GM21576 (cell line): ENCODE results near the gene ARL15.
"Not testable (repeated sequence)": the region's sequence is repeated elsewhere in the genome, so short reads cannot be mapped to it uniquely, and the experiment has no call there.

Source experiments
- ATAC-seq: cut with Tn5 transposase; IDR thresholded peaks from one replicate; pipeline ENCODE4 v1.9.1; 2021; ENCODE audit warnings: mild to moderate bottlenecking, moderate library complexity; ENCODE audit not compliant: unreplicated experiment

Gene ARL15

DNA sequence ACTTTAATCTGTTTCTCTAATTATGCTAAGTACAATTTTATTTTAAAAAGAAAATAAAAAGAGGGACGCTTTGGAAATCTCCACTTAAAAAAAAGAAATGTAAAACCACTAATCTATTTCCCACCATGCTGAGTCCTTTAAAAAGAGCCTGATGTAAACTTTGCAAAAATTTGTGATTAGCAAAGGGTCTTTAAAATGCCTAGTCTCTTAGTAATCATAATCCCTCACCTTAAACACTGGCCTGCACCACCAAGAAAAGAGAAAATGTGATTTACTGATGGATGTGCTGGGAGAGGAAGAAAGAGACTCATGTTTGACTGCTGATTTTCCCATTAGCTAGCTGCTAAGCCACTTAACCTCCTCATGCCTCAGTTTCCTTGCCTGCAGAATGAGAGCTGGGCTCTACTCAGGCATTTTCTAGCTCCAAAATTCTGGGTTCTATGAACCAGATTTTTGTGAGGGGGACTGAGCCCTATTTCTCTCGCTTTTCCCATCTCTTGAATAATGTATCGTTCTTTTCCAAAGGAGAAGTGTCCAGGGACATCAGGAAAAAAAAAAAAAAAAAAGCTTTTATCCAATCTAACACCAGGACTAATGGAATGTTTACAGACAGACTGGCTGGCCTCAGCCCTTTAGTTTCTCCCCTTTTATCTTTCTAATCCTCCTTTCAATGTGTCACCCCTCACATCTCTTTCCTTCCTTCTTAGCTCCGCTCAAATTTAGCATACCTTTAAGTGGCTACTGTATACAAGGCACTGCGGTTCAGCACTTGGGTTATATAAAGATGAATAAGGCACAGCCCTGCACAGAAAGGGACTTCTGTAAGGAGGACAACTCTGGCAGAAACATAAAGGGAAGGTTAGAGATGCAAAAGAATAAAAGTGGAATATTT is 312.4 kb downstream of the ARL15 start:
- ATAC-seq = no peak

DNA sequence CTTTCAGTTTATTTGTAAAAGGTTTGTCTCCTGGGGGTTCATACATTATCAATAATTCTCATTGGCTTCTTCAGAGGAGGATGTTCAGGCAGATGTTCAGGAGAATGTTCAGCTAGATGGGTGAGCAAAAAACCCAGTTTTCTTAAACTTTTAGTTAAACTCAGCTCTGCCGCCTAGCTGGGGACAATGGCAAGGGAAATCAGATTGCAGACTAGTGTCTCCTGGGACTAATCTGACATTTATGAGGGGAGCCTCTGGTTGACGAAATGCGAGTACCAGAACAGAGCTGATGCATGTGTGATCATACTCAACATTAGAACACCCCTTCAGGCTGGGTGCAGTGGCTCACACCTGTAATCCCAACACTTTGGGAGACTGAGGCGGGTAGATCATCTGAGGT is 314.4 kb downstream of the ARL15 start:
- no peak for ATAC-seq

DNA sequence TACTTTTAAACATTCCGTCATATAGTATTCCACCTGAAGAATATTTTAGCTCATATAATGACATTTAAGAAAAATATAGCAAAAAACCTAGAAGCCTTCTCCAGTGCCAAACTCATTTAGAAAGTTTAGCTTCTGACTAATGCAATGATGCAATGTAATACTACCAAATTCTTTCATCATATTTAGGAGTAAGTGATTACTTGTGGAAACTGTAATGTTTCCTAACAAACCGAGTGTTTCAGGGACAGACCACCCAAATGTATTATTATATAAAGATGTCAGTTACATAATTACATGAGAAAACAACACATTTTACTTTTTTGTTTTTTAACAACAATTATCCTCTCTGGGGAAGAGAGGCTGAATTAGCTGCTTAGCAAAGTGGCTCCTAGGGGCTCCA is 316.2 kb downstream of the ARL15 start:
- no peak for ATAC-seq

DNA sequence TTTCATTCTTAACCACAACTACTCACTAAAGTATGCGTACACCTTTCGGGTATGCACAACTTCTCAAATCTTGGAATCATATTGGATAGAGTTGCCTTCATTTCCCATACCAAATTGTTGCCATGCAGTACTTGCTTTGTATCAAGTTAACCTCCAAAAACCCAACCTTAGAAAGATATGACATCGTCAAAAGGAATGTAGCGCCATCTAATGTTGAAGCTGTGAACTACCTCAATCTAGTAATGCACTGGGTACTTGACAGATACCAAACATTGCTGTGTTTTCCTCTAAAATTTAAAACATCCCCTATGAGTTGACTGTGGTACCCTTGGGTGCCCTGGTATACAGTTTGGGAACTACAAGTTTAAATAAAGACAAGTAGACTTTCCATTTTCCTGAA is 318.4 kb downstream of the ARL15 start:
- ATAC-seq = no peak

DNA sequence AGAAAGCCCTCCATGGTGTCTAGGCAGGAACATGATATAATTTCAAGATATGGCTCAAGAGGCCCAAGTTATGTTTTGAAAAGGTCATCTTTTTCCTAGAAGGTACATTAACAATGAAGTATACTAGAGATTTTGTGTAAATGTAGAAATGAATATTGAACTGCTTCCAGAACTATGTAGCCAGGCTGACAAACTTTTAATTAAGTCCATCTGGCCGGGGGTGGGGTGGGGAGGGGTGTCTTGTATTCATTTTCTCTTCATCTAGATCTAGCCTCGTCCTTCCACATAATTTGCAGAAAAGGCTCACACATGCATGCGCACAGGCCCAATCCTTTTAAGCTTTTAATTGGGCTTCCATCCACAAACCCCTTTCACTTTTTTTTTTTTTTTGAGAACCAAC is 323.3 kb downstream of the ARL15 start:
- no peak for ATAC-seq

- no peak for ATAC-seq
These were observed 324.6 kb downstream of the ARL15 start for GRCh38 chr5:53985796-53986195.

DNA sequence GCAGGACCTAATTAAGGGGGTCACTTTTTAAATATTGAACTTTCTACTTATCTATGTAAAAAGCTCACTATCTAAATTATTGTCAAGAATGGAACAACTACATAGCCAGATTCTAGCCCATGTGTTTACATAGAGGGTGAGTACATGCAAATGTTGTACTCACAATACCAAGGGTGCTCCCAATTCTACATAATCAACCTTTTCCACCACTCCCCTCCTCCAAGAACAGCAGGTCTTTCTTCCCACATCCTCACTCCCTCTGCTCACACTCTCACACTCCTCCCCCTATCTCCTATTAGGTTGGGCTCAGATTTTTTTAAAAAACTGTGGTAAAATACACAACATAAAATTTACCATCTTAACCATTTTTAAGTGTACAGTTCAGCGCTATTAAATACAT is 325.4 kb downstream of the ARL15 start:
- ATAC-seq = no peak

- no peak for ATAC-seq
These were observed 326.6 kb downstream of the ARL15 start for GRCh38 chr5:53983568-53984460.

GRCh38 chr5:53982319-53982718 is 328.1 kb downstream of the ARL15 start:
- ATAC-seq = not testable (repeated sequence)

- no peak for ATAC-seq
These were observed 330.3 kb downstream of the ARL15 start for GRCh38 chr5:53980061-53980460.

- no peak for ATAC-seq
These were observed 336.4 kb downstream of the ARL15 start for GRCh38 chr5:53974021-53974420.

DNA sequence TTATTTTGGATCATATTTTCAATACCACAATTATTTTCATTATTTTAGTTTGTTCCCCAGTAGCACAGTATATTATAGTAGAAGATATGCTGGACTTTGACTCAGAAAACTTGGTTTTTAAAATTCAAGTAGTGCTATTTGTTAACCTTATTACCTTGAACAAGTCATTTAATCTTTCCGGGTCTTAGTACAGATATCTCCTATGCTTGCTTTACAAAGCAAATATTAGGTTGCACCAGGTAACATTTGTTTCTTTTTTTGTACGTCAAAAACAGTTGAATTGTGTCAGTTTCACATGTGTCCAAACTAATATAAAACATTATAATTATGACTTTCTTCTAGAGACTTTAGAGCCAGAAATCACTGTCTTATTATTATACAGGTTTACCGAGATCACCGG is 338.1 kb downstream of the ARL15 start:
- no peak for ATAC-seq

GRCh38 chr5:53971551-53971950 is 338.8 kb downstream of the ARL15 start:
- ATAC-seq = no peak

DNA sequence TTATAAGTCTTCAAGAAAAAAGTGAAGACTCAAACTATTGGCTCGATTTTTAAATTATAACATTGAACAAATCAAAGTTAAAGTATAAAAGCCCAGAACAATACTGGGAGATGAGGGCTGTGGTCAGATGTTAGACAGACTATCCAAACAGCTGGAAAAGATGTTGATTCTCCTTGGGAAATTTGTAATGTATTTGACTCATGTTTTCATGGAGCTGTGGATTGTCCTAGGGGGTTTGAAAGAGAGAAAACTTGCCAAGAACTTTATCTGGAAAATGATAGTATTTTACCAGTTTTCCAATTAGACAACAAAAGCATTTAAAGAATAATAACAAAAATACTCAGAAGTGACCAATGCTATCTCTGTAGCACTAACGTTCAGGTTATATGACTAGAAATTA is 339.2 kb downstream of the ARL15 start:
- ATAC-seq = no peak

DNA sequence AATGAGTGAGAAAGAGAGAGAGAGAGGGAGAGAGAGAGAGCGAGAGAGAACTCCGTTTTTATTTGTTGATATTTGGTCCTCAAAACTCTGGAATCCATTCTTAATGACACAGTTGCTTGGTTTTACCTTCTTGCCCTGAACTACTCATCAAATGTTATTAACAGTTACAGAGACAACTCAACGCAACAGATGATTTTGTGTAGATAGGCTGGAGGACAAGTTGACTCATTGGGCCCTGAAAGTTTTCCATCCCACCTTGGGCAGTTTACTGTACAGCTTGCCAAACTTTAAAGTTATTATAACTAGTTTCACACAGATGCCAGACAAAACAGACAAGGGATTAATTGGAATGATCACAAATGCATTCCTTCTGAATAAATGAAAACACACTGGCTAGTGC is 339.9 kb downstream of the ARL15 start:
- ATAC-seq = no peak

- no peak for ATAC-seq
These were observed 341.1 kb downstream of the ARL15 start for GRCh38 chr5:53969176-53969730.

DNA sequence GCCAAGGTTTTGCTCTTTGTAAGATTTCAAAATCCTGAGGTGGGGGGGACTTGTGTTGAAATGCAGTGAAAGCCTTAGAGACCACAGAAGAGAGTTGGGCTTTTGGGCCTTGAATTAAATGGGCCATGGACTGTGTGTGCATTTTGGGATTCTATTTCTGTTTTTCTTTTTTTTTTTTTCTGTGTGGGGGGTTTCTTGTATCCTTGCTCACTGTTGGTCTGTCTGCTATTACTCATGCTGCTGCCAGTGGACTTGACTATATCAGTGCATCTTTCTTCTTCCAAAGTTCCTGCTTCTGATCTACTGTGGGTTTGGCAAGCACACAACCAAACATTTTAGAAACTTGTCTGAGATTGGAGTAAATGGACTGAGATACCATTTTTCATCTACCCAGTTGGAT is 344.9 kb downstream of the ARL15 start:
- ATAC-seq = no peak

GRCh38 chr5:53963958-53964357 is 346.4 kb downstream of the ARL15 start:
- ATAC-seq = no peak

GRCh38 chr5:53962306-53962705 is 348.1 kb downstream of the ARL15 start:
- no peak for ATAC-seq

DNA sequence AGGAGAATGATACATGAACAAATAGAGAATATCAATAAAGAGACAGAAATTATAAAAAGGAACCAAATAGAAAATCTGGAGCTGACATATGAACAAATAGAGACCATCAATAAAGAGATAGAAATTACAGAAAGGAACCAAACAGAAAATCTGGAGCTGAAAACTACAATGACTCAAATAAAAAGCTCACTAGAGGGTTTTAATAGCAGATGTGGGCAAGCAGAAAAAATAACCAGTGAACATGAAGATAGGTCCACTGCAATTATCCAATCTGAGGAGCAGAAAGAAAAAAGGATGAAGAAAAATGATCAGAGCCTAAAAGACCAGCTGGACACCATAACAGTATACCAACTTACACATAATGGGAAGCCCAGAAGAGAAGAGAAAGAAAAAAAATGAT is 353.7 kb downstream of the ARL15 start:
- ATAC-seq = no peak

GRCh38 chr5:53956196-53956595 is 354.2 kb downstream of the ARL15 start:
- no peak for ATAC-seq

GRCh38 chr5:53950621-53951020 is 359.8 kb downstream of the ARL15 start:
- ATAC-seq = no peak
